ENCODE measurements around the gene RNF8.

Gene RNF8

DNA sequence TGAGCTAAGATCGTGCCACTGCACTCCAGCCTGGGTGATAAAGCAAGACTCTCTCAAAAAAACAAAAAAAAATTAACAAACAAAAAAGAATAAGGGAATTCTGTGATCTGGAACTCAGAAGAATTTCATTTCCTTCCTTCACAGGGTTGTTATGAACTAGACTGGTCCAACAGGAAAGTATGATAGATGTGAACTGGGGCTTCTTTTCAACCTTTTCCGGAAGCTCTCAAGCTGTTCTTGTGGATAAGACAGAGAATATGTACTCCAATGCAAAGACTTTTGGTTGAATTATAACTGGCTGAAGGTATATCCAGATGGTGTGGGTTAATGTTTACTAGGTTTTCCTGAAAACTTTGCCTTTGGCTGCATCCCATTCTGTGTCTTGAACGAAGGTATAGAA, 5.3 kb downstream of the RNF8 start:
- DNase-seq (ENCODE audit: low read depth in 2 of 2): no peak

GRCh38 chr6:37362101-37362828, 8.5 kb downstream of the RNF8 start:
- DNase-seq (ENCODE audit: low read depth in 2 of 2): no peak

DNA sequence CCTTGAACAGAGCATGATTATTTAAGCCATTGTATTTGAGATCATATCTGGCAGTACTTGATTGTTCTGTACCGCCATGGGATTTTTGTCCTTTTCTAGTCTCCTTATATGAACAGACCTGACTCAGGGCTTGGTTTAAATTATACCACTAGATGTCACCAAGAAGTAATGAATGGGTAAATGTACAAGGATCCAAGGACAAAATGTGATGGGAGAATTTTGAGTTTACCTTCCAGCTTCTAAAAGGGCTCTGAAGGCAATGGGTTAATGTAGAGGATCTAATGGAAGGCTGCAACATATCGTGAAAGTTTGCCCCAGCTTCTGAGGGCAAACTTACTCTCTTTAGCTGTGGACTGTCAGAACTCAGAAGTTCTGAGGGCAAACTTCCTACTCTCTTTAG, 12.0 kb downstream of the RNF8 start:
- DNase-seq (ENCODE audit: low read depth in 2 of 2): no peak

DNA sequence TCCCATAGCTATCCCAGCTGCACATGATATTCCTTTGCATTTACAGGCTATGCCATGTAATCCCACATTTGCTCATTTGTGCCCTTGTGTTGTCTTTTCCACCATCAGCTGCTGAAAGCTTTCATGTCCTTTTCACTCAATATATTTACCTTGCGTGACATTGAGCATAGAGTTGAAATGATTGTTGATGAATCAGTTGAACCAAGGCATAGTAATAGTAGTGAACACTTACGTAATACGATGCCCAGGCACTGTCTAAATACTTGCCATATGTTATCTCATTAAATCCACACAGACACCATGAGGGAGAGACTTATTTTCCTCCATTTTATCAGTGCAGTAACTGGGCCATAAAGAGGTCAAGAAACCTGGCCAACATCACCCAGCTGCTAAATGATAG, 13.1 kb downstream of the RNF8 start:
- no peak for DNase-seq (ENCODE audit: low read depth in 2 of 2)

DNA sequence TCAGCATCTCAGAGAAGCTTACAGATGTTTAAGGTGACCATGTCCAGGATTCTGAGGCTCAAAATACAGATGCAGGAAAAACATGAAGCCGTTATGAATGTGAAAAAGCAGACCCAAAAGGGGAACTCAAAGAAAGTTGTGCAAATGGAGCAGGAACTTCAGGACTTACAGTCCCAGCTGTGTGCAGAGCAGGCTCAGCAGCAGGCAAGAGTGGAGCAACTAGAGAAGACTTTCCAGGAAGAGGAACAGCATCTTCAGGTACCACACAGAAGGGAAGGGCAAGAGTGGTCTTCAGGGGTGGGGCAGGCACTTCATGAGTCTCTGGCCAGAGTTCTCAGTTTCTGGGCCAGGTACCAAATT, 15.2 kb downstream of the RNF8 start:
- DNase-seq (ENCODE audit: low read depth in 2 of 2): no peak

DNA sequence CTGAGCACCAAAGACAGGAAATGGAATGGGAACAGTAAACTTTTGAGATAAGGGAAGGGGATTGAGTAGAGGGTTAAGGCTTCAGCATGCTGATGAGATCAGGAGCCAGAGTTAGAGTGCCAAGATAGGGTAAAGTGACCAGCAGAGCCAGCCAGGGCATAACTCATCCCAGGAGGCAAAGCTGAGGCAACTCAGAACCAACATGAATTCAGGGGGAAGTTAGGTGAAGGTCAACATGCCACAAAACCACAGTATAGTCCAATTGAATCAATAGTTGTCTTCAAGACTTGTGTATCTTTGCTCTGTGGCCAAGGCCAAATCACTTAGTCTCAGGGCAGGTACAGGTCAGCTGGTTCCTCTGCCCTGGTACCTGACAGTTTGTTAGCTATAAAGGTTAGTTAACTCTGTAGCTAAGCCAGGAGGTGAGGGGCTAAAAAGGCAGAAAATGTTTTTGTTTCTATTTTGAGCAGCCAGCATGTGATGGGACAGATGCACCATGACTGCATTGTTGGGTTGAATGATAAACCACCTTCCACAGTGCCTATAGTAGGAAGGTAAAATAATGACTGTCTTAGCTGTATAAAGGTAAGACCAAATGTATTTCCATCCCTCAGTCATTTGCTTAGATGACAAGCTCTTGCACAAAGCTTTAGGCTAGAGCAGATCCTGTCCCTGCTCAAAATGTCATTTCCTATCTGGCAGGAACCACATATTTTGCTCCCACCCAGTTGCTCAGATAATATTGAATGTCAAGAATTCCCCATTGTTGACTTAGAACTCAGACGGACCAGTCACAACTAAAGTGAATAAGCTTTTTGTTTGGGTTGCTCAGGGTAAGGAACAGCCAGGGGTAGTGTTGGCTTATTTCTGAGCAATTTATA, 15.8 kb downstream of the RNF8 start:
- no peak for DNase-seq (ENCODE audit: low read depth in 2 of 2)

DNA sequence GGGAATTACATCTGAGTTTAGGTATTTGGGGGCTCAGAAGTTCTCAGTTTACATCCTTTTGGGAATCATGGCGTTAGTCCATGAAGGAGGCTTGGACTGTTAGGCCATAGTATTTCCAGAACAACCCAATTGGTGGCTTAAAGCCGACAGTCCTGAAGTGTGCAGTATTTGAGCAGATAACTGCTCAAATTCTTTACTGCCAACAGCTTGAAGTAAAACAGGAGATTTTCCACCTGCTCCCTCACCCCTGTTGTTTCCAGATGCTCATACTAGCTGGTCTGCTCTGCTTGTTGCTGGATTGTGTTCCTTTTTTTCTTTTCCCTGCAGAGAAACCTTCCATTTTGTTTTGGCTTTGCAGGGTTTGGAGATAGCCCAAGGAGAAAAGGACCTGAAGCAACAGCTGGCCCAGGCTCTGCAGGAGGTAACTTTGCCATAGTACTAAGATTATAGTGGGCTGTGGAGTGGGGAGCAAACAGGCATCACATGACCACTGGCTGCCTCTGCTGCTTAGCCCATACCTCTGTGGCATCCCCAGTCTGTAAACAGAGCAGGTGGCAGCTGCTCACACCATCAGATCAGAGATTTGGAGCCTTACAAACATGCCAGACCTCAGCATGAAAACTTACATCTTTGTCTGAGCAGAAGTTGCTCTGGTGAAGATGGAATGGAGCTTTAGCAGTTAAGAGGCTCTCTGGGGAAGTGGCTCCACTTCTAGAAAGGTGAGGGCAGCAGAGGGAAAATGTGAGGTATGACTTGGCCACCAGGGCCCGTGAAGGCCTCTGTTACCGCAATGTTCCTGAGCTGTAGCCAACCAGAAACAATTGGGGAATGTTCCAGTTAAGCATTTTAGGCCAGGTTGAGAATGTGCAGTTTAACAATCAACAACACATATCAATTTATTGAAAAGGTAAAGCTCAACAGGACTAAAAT, 17.6 kb downstream of the RNF8 start:
- DNase-seq (ENCODE audit: low read depth in 2 of 2): no peak

DNA sequence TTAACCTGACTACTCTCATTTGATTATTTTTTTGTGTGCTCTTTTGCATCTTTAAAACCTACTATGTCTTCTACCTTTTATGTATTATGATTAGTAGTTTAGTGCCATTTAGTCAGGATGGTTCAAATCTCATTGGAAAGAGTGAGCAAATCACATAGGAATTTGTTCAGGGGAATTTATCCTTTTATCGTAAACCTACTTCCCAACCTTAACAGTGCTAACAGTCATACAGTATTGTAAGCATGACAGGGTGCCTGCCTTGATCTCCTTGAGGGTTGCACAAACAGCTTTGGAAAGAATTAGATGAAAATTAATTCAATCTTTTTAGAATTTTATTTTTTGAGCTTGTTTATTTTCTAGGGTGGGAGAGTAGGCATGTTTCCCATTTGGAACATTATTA, 18.3 kb downstream of the RNF8 start:
- no peak for DNase-seq (ENCODE audit: low read depth in 2 of 2)

DNA sequence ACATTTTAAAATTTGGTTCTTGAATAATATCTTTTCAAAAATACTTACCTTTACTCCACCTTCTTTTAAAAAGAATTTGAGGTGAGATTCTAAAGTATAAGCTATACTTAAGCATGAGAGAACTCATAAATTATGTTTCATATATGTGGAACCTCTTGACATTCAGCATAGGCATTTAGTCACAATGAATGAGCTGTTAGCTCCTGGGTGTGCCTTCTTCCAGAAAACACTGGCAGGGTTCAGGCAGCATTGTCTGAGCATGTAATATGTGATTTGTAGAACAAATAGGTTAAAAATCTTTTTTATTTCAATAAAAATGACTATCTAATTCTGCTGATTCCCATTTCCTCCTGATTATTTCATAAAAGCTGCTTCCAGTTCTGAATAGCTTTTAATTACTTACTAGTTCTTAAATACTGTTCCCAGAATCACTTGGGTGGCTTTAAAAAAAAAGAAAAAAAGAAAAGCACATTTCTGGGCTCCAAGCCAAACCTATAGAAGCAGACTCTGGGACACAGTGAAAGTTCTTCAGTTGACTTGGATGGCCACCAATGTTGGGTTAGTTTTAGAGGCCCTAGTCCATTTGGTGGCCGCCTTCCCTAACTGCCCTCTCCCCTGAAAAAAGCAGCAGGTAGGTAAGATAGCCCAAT, 20.2 kb downstream of the RNF8 start:
- DNase-seq (ENCODE audit: low read depth in 2 of 2): no peak

GRCh38 chr6:37375376-37375775, 21.6 kb downstream of the RNF8 start:
- DNase-seq (ENCODE audit: low read depth in 2 of 2): no peak

DNA sequence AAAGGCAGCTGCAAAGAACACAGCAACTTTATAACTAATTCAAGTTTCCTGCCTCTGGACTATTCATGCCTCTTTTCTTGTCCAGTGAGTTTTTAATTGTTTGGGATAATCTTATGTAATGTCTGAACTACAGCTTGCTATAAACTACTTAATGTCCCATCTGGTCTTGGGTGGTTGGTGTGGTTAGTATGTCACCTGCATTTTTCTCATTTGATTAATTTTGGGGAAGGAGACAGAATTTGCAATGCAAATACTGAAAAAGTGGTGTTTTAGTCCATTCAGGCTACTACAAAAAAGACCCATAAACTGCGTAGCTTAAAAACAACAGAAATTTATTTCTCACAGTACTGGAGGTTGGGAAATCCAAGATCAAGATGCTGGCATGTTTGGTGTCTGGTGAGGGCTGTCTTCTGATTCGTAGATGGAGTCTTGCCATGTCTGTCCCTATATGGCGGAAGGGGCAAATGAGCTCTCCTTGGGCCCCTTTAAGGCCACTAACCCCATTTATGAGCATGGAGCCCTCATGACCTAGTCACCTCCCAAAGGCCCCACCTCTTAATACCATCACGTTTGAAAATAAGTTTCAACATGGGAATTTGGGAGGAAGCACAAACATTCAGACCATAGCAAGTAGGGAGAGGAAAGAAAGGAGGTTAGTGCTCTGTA, 22.4 kb downstream of the RNF8 start:
- no peak for DNase-seq (ENCODE audit: low read depth in 2 of 2)

DNA sequence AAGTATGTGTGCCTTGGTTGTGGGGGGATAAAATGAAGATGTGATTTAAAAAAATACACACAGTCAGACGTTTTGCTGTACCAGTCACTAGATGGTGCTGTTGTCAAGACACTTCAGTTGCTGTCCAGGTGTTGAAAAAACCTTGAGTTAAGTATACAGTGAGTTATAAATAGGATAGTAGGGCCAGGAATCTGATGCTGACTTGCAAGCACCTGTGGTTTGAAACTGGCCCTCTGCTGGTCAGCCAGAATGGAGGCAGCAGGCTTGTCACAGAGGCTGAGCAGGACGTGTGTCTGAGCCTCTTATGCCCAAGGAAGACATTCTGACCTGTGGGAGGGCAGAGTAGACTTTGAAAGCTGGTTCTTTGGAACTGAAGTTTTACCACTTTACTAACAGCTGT, 27.8 kb downstream of the RNF8 start:
- DNase-seq (ENCODE audit: low read depth in 2 of 2): no peak

GRCh38 chr6:37382994-37383765, 29.4 kb downstream of the RNF8 start:
- no peak for DNase-seq (ENCODE audit: low read depth in 2 of 2)

DNA sequence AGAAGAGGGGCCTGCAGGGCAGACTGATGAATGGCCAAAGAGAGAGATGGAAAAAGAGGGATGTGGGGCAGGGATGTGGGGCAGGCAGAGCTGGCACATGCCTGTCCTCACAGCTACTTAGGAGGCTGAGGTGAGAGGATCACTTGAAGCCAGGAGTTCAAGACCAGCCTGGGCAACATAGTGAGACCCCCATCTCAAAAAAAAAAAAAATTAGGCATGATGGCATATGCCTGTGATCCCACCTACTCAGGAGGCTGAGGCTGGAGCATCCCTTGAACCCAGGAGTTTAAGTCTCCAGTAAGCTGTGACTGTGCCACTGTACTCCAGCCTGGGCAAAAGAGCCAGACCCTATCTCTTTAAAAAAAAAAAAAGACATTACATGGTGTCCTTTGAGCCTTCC, 34.8 kb downstream of the RNF8 start:
- no peak for DNase-seq (ENCODE audit: low read depth in 2 of 2)

DNA sequence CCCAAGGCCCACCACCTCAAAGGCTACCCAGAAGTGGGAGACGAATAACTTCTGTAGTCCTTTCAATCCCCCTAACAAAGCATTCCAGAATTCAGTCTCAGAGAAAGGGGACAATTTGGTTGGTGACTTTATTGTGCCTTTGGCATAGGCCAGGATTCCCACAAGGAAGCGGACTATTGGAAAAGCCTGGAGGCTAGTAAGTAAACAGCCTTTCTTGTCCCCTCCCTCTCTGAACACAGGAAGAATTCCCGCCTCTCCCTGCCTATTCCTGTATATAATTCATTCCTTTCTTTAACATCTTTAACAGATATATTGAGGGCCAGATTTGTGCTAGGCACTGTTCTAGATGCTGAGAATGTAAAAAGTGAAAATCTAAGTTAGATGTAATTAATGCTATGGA, 36.1 kb downstream of the RNF8 start:
- DNase-seq (ENCODE audit: low read depth in 2 of 2): no peak

DNA sequence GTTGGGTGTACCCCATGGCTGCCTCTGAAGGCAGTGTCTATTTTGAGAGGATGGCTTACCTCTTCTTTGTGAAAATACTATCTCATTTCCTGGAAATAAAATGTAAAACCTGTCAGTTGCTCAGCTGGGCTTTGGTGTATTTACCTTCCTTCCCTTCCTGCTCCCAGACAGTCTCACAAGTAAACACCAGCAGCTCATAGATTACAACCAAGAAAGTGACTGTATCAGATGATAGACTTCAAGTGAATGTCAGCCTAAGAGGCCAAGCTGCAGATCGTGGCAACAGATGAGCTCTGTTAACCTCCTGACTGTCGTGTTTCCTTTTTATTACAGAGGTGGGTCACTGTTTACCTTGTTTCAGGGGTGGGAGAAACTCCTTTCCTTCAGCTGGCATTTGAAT, 37.3 kb downstream of the RNF8 start:
- DNase-seq (ENCODE audit: low read depth in 2 of 2): no peak

DNA sequence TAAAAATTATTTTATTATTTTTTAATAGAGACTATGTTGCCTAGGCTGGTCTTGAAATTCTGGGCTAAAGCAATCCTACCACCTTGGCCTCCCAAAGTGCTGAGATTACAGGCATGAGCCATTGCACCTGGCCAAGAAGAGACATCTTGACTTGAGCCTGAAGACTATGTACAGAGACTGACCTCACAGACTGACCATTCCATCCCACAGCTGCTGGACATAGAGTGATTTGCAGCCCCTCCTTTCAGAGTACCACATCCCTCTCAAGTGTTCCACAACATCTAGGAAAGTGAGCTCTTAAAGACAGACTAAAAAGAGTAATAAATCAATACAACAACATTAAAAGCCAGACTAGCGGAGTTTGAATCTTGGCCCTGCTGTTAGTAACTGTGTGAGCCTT, 39.0 kb downstream of the RNF8 start:
- DNase-seq (ENCODE audit: low read depth in 2 of 2): no peak

DNA sequence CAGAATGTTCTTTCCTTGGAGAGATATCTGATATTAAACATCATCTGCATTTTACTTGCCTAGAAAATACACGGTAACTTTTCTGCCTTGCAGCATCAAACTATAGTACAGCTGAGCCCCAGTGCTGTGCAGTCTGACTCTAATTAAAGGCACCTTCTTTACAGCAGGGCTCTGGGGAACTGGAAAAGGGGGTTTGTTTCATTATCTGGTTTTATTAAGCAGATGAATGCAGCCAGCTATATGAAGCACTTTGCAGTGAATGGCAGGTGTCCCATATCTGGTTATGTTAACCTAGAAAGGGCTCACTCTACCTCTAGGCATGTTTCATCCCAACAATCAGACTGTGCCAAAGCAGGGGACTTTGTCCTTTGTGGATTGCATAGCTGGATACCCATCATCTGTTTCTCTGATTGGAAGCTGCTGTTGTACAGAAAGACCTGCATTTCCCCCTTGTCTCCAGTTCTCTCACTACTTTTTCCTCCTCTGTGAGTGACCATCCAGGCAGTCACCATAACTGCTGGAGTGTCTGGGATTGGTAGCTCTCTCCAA, 39.7 kb downstream of the RNF8 start:
- no peak for DNase-seq (ENCODE audit: low read depth in 2 of 2)

- DNase-seq (ENCODE audit: low read depth in 2 of 2): no peak
Measured at GRCh38 chr6:37396571-37397180, 42.9 kb downstream of the RNF8 start.

- no peak for DNase-seq (ENCODE audit: low read depth in 2 of 2)
Measured at GRCh38 chr6:37399131-37399530, 45.3 kb downstream of the RNF8 start.
